ENCODE measurements around the gene FADS6. TPM values are rescaled to one million over a fixed set of nuclear protein-coding genes. Genes with fewer than 3 reads are reported as not detected.

The FADS6 gene
- total and polyA plus RNA-seq, 2 of the 13 experiments (the other 11 are each of a cell fraction or from before 2014, with no cell fraction given), result 0.11 TPM

DNA sequence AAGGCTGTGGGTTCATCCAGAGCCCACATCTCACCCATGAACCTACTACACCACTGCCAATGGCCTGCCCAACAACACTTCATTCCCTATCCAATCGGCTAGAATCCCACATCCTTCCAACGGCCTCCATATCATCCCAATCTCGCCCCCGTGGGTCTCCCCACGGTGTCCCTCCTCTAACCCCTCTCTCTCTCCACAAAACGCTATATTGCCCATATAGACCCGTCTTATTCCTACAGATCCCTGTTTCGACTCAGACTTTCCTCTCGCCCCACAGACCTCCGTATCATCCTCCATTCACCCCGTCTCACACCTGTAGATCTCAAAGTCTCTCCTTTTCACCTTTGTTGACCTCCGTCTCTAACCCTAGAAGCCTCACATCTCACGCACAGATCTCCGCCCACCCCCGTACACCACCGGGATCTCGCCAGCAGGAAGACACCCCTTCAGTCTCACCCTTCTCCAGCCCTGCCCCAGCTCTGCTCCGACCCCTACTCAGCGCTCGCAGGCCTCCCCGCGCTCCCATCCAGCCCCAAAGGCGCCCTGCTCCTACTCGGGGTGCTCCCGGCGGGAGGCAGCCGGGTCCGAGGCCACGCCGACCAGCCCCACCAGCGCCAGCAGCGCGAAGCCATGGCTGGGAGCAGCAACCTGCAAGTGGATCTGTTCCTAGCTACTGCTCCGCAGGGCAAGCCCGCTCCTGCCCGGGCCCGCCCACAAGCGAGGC is 21.0 kb downstream of the FADS6 start, which contains the start of gene FDXR (continued):
- TF ChIP-seq MXI1 (IDR thresholded peaks at IDR 0.05; ENCODE audit: borderline replicate concordance, low read depth, low read length), result no peak
- TF ChIP-seq HOXA9 (CRISPR knock-in tag; IDR thresholded peaks at IDR 0.05; ENCODE audit: borderline replicate concordance), result no peak
- no peak for TF ChIP-seq USF2 (IDR thresholded peaks at IDR 0.05; ENCODE audit: low read depth, low read length)
- TF ChIP-seq USF2 (CRISPR knock-in tag; IDR thresholded peaks at IDR 0.05; ENCODE audit: borderline replicate concordance), result no peak
- no peak for TF ChIP-seq PHF20 (CRISPR knock-in tag; IDR thresholded peaks at IDR 0.05)
- TF ChIP-seq, protein P1, sequence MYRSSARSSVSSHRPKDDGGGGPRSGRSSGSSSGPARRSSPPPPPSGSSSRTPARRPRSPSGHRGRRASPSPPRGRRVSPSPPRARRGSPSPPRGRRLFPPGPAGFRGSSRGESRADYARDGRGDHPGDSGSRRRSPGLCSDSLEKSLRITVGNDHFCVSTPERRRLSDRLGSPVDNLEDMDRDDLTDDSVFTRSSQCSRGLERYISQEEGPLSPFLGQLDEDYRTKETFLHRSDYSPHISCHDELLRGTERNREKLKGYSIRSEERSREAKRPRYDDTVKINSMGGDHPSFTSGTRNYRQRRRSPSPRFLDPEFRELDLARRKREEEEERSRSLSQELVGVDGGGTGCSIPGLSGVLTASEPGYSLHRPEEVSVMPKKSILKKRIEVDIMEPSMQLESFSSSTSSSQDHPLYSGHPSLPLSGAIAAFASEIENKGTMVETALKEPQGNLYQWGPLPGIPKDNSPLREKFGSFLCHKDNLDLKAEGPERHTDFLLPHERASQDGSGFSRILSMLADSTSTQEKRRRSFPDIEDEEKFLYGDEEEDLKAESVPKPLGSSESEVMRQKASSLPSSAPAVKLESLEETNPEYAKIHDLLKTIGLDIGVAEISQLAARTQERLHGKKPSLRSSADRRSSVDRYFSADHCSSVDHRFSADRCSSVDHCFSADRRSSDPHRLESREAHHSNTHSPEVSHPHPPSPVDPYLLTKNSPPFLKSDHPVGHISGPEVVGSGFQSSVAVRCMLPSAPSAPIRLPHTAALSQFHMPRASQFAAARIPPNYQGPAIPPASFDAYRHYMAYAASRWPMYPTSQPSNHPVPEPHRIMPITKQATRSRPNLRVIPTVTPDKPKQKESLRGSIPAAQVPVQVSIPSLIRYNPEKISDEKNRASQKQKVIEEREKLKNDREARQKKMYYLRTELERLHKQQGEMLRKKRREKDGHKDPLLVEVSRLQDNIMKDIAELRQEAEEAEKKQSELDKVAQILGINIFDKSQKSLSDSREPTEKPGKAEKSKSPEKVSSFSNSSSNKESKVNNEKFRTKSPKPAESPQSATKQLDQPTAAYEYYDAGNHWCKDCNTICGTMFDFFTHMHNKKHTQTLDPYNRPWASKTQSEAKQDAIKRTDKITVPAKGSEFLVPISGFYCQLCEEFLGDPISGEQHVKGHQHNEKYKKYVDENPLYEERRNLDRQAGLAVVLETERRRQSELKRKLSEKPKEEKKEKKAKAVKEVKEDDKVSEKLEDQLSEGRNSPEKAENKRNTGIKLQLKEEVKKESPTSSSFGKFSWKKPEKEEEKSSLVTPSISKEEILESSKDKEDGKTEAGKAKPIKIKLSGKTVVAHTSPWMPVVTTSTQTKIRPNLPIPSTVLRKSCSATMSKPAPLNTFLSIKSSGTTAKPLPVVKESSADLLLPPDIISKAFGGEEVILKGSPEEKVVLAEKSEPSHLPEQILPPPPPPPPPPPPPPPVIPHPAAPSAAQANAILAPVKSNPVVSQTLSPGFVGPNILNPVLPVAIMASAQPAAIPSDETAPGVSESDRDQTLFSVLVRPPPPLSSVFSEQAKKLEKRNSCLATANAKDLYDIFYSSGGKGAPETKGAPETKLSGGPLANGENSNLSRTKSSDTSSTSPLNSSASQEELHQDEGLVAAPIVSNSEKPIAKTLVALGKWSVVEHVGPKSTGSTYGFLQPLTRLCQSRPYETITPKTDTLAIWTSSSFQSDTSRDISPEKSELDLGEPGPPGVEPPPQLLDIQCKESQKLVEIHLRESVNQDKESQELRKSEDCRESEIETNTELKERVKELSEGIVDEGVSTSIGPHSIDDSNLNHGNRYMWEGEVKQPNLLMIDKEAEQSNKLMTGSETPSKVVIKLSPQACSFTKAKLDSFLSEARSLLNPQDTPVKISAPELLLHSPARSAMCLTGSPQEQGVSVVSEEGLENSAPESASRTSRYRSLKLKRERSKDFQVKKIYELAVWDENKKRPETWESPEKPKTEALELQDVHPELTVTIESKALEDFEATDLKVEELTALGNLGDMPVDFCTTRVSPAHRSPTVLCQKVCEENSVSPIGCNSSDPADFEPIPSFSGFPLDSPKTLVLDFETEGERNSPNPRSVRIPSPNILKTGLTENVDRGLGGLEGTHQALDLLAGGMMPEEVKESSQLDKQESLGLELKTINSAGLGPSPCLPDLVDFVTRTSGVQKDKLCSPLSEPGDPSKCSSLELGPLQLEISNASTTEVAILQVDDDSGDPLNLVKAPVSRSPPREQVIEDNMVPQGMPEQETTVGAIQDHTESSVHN (CRISPR knock-in tag; IDR thresholded peaks at IDR 0.05), result no peak
- no peak; the same call in 1 of the 2 replicates for TF ChIP-seq KLF11 (CRISPR knock-in tag; IDR thresholded peaks at IDR 0.05)
- TF ChIP-seq, protein P2, sequence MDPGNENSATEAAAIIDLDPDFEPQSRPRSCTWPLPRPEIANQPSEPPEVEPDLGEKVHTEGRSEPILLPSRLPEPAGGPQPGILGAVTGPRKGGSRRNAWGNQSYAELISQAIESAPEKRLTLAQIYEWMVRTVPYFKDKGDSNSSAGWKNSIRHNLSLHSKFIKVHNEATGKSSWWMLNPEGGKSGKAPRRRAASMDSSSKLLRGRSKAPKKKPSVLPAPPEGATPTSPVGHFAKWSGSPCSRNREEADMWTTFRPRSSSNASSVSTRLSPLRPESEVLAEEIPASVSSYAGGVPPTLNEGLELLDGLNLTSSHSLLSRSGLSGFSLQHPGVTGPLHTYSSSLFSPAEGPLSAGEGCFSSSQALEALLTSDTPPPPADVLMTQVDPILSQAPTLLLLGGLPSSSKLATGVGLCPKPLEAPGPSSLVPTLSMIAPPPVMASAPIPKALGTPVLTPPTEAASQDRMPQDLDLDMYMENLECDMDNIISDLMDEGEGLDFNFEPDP (CRISPR knock-in tag; conservative IDR thresholded peaks at IDR 0.05), result no peak
- no peak for TF ChIP-seq HNRNPL (IDR thresholded peaks at IDR 0.05; ENCODE audit: low read depth, low read length)
- TF ChIP-seq CENPT (CRISPR knock-in tag; IDR thresholded peaks at IDR 0.05; ENCODE audit: low read depth), result no peak
- TF ChIP-seq ZBTB33 (CRISPR knock-in tag; IDR thresholded peaks at IDR 0.05), result no peak
- TF ChIP-seq MBNL3 (CRISPR knock-in tag; conservative IDR thresholded peaks at IDR 0.05), result no peak
- no peak for TF ChIP-seq SRSF1 (optimal IDR thresholded peaks at IDR 0.05; ENCODE audit: low read depth, low read length)
- TF ChIP-seq, protein P3, sequence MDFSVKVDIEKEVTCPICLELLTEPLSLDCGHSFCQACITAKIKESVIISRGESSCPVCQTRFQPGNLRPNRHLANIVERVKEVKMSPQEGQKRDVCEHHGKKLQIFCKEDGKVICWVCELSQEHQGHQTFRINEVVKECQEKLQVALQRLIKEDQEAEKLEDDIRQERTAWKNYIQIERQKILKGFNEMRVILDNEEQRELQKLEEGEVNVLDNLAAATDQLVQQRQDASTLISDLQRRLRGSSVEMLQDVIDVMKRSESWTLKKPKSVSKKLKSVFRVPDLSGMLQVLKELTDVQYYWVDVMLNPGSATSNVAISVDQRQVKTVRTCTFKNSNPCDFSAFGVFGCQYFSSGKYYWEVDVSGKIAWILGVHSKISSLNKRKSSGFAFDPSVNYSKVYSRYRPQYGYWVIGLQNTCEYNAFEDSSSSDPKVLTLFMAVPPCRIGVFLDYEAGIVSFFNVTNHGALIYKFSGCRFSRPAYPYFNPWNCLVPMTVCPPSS (IDR thresholded peaks at IDR 0.05), result no peak
